CD4-positive, alpha-beta T cell (primary cell): Measurements from ENCODE around the gene ATG2A. TPM values are rescaled to one million over a fixed set of nuclear protein-coding genes. Genes with fewer than 3 reads are reported as not detected.

Experiments
- ATAC-seq: fragments of 200-7000 bp; cut with Tn5 transposase; one replicate; pipeline ENCODE4 v1.10.0; 2022; ENCODE audit warnings: mild to moderate bottlenecking; ENCODE audit not compliant: poor library complexity
- CTCF ChIA-PET: fragments of 350-600 bp; sonication (Branson Sonifier 250); formaldehyde crosslinking; loops from one replicate; lab custom pipeline; 2021; ENCODE audit warnings: antibody characterized with exemption, inconsistent platforms; lab: Charles Lee
- POLR2A ChIA-PET: fragments of 350-600 bp; sonication (Branson Sonifier 250); formaldehyde crosslinking; loops from one replicate; lab custom pipeline; 2021; ENCODE audit warnings: antibody characterized with exemption, inconsistent platforms; lab: Charles Lee
- DNase-seq, 14 experiments: peaks; one replicate each; pipeline ENCODE4 v3.0.0-alpha.2; 2013 to 2020; ENCODE audit warnings: mixed read lengths in 2 of 14
- H3K27ac ChIP-seq, 2 donors: one replicate each; pipeline versions ENCODE4 v1.5.1 to v1.7.0; 2013; ENCODE audit warnings: low read length in 2 of 2, low read depth in 1 of 2, mild to moderate bottlenecking in 1 of 2
- H3K27me3 ChIP-seq, 2 experiments: 1 replicate in 1 of 2; 2 replicates in 1 of 2; pipeline versions ENCODE4 v1.6.1 to v1.7.0; 2013; ENCODE audit warnings: low read length in 2 of 2, control low read depth in 1 of 2, mild to moderate bottlenecking in 1 of 2, moderate library complexity in 1 of 2; ENCODE audit not compliant: insufficient read depth in 2 of 2, control insufficient read depth in 1 of 2
- H3K36me3 ChIP-seq: one replicate; pipeline ENCODE4 v1.6.1; 2013; ENCODE audit warnings: low read length, control low read depth; ENCODE audit not compliant: insufficient read depth
- H3K4me1 ChIP-seq: one replicate; pipeline ENCODE4 v1.6.1; 2013; ENCODE audit warnings: low read length, control low read depth; ENCODE audit not compliant: insufficient read depth
- H3K4me3 ChIP-seq: one replicate; pipeline ENCODE4 v1.5.1; 2013; ENCODE audit warnings: mild to moderate bottlenecking, low read length, moderate library complexity
- H3K9me3 ChIP-seq, 2 experiments: 1 replicate in 1 of 2; 2 replicates in 1 of 2; pipeline versions ENCODE4 v1.6.1 to v1.7.0; 2013; ENCODE audit warnings: low read length in 2 of 2, mild to moderate bottlenecking in 2 of 2, control low read depth in 1 of 2, moderate library complexity in 1 of 2; ENCODE audit not compliant: control insufficient read depth in 1 of 2, insufficient read depth in 1 of 2
- H3K27ac Mint-ChIP-seq: one replicate; pipeline ENCODE4 v1.8.0; 2020; ENCODE audit warnings: mixed read lengths
- H3K27me3 Mint-ChIP-seq: one replicate; pipeline ENCODE4 v1.8.0; 2021; ENCODE audit warnings: mixed read lengths
- H3K36me3 Mint-ChIP-seq: one replicate; pipeline ENCODE4 v1.8.0; 2021; ENCODE audit warnings: low read depth, mixed read lengths
- H3K4me1 Mint-ChIP-seq: one replicate; pipeline ENCODE4 v1.8.0; 2021; ENCODE audit warnings: low read depth, mixed read lengths
- H3K4me3 Mint-ChIP-seq: one replicate; pipeline ENCODE4 v1.8.0; 2020; ENCODE audit warnings: mild to moderate bottlenecking, mixed read lengths
- H3K9me3 Mint-ChIP-seq: one replicate; pipeline ENCODE4 v1.8.0; 2020; ENCODE audit warnings: mixed read lengths
- CTCF ChIP-seq: fragments of 200-600 bp; IDR thresholded peaks from one replicate; pipeline ENCODE4 v1.8.0; 2022; ENCODE audit warnings: antibody characterized with exemption, mild to moderate bottlenecking
- intact Hi-C, 2 experiments: fragments of 100-400 bp; cut with DNase I in 1 of 2; cut with micrococcal nuclease in 1 of 2; formaldehyde crosslinking; loops; one replicate each; pipeline versions ENCODE4 v1.15.1 to v1.9.0; 2023 to 2025; cut with DNase I, micrococcal nuclease
- total RNA-seq, 174 experiments: library from RNA in 2 of 174; stranded (reverse) in 2 of 174; gene quantifications; one replicate each; pipeline ENCODE4 v1.2.3 and lab custom pipeline; 2021 to 2026

The ATG2A gene
- total RNA-seq, 2 experiments from 2014 or later, result 189 to 198 TPM

- CTCF ChIA-PET, result interaction anchor here (2.9 to 12.7 kb wide), 2 partner anchors 24 to 32 kb away, joined by 12 to 136 read pairs; partner anchors contain the start of gene EHD1
- POLR2A ChIA-PET, result interaction anchor here (2.0 to 27.2 kb wide), 3 partner anchors 9 to 76 kb away, joined by 8 to 767 read pairs (median 293); partner anchors contain the start of genes EHD1 and SF1
- Mint-ChIP-seq H3K4me1 (peaks cover 89% of the 10 kb centered on the region), H3K27me3 (no peaks in the 10 kb centered on the region), H3K27ac (peak overlapping the region; percentile 91), H3K9me3 (no peaks in the 10 kb centered on the region), H3K36me3 (peaks cover 79% of the 10 kb centered on the region), H3K4me3 (peak overlapping the region; percentile 77)
- Histone ChIP-seq H3K36me3 (peaks cover 67% of the 10 kb centered on the region), H3K27me3 (no peaks in the 10 kb centered on the region), H3K9me3 (no peaks in the 10 kb centered on the region), H3K4me1 (peaks cover 100% of the 10 kb centered on the region), H3K27ac (peak overlapping the region; percentile 59 to 79), H3K4me3 (no peak overlapping the region)
- peak in 5 of 14 experiments; percentile 52 to 79 (median 67) for DNase-seq
- no peak for ATAC-seq
- TF ChIP-seq CTCF, result no peak
- intact Hi-C loops, result no loop called here
These were observed 62.2 kb downstream of the ATG2A start for GRCh38 chr11:64854534-64855502.

- H3K27me3 ChIP-seq, result no peaks in the 10 kb centered on the region
- H3K4me1 ChIP-seq, result peaks cover 100% of the 10 kb centered on the region
- ATAC-seq (no peak), DNase-seq (no peak)
- H3K27ac ChIP-seq, result peak overlapping the region; percentile 76 to 79
- H3K36me3 ChIP-seq, result peaks cover 63% of the 10 kb centered on the region
- Mint-ChIP-seq H3K9me3 (no peaks in the 10 kb centered on the region), H3K27me3 (no peaks in the 10 kb centered on the region), H3K27ac (peak overlapping the region; percentile 81), H3K4me1 (peaks cover 89% of the 10 kb centered on the region), H3K36me3 (peaks cover 72% of the 10 kb centered on the region), H3K4me3 (peak overlapping the region; percentile 66)
- ChIA-PET POLR2A (interaction anchor here (1.3 to 27.2 kb wide), 4 partner anchors 10 to 75 kb away, joined by 4 to 767 read pairs (median 150); partner anchors contain the start of genes EHD1 and SF1), CTCF (interaction anchor here (3.7 to 12.7 kb wide), 2 partner anchors 24 to 33 kb away, joined by 21 to 136 read pairs; partner anchors contain the start of gene EHD1)
- H3K4me3 ChIP-seq, result no peak overlapping the region
- TF ChIP-seq CTCF, result no peak
- H3K9me3 ChIP-seq, result no peaks in the 10 kb centered on the region
- intact Hi-C loops, result no loop called here
These were observed 62.9 kb downstream of the ATG2A start for GRCh38 chr11:64854157-64854533.

- no peaks in the 10 kb centered on the region for H3K27me3 ChIP-seq
- peak overlapping the region; percentile 76 to 79 for H3K27ac ChIP-seq
- DNase-seq (peak in 8 of 14 experiments; percentile 46 to 78 (median 64)), ATAC-seq (peak; percentile 46)
- intact Hi-C loops, result loop anchor here in 1 of 2 experiments (1.0 kb wide), 1 partner anchor 15 kb away; no protein-coding TSS in a partner anchor
- Mint-ChIP-seq H3K36me3 (peaks cover 68% of the 10 kb centered on the region), H3K27ac (peak overlapping the region; percentile 81), H3K4me1 (peaks cover 89% of the 10 kb centered on the region), H3K4me3 (peak overlapping the region; percentile 66), H3K27me3 (no peaks in the 10 kb centered on the region), H3K9me3 (no peaks in the 10 kb centered on the region)
- peak overlapping the region; percentile 12 for H3K4me3 ChIP-seq
- peaks cover 100% of the 10 kb centered on the region for H3K4me1 ChIP-seq
- H3K36me3 ChIP-seq, result peaks cover 62% of the 10 kb centered on the region
- CTCF ChIA-PET, result interaction anchor here (1.6 to 12.7 kb wide), 3 partner anchors 12 to 33 kb away, joined by 5 to 136 read pairs (median 21); partner anchors contain the start of gene EHD1
- POLR2A ChIA-PET, result interaction anchor here (0.7 to 27.2 kb wide), 6 partner anchors 10 to 187 kb away, joined by 3 to 767 read pairs (median 7); partner anchors contain the start of genes EHD1, SAC3D1 and SF1
- no peaks in the 10 kb centered on the region for H3K9me3 ChIP-seq
- no peak for TF ChIP-seq CTCF
These were observed 63.3 kb downstream of the ATG2A start for GRCh38 chr11:64853709-64854108.
